ENCODE data around the gene RAB6A.
A peak's percentile ranks its signal among the peaks of the same experiment; 100 is the strongest.
"Not testable (repeated sequence)": the region's sequence is repeated elsewhere in the genome, so short reads cannot be mapped to it uniquely, and the experiment has no call there.

Gene RAB6A

GRCh38 chr11:73760679-73761402 lies at the start of gene RAB6A:
Gene RAB6A (minus strand): TSS chr11:73761074. CDS start chr11:73760635, 439 bp downstream.
- DNase-seq, result peak; percentile 100

- DNase-seq, result no peak
Measured at GRCh38 chr11:73810637-73811036, 49.8 kb upstream of the RAB6A start.

- DNase-seq, result no peak
Measured at GRCh38 chr11:73808052-73808451, 47.2 kb upstream of the RAB6A start.

GRCh38 chr11:73804712-73805111 lies 43.8 kb upstream of the RAB6A start:
- no peak for DNase-seq

- no peak for DNase-seq
Measured at GRCh38 chr11:73801136-73801535, 40.3 kb upstream of the RAB6A start.

- DNase-seq, result no peak
Measured at GRCh38 chr11:73800276-73800806, 39.5 kb upstream of the RAB6A start.

- DNase-seq, result peak; percentile 71
Measured at GRCh38 chr11:73797457-73797856, 36.6 kb upstream of the RAB6A start.

GRCh38 chr11:73795925-73796632 lies 35.2 kb upstream of the RAB6A start:
- DNase-seq, result no peak

GRCh38 chr11:73792584-73792983 lies 31.7 kb upstream of the RAB6A start:
- DNase-seq, result no peak

GRCh38 chr11:73789279-73789670 lies 28.4 kb upstream of the RAB6A start:
- DNase-seq, result no peak

- peak; percentile 95 for DNase-seq
Measured at GRCh38 chr11:73787643-73788558, 27.0 kb upstream of the RAB6A start, which contains the start of gene MRPL48. Gene MRPL48 (plus strand): TSS chr11:73787874. CDS start chr11:73787972, 98 bp downstream.

- DNase-seq, result no peak
Measured at GRCh38 chr11:73787051-73787642, 26.3 kb upstream of the RAB6A start.

GRCh38 chr11:73785467-73785866 lies 24.6 kb upstream of the RAB6A start:
- not testable (repeated sequence) for DNase-seq

- DNase-seq, result no peak
Measured at GRCh38 chr11:73784734-73785133, 23.9 kb upstream of the RAB6A start.

GRCh38 chr11:73784080-73784634 lies 23.3 kb upstream of the RAB6A start:
- DNase-seq, result no peak

GRCh38 chr11:73783483-73784020 lies 22.7 kb upstream of the RAB6A start:
- DNase-seq, result no peak

- DNase-seq, result no peak
Measured at GRCh38 chr11:73781303-73781702, 20.4 kb upstream of the RAB6A start.

- peak; percentile 99 for DNase-seq
Measured at GRCh38 chr11:73779084-73779902, 18.4 kb upstream of the RAB6A start.

- not testable (repeated sequence) for DNase-seq
Measured at GRCh38 chr11:73770811-73771210, 9.9 kb upstream of the RAB6A start.

GRCh38 chr11:73766763-73767162 lies 5.9 kb upstream of the RAB6A start:
- no peak for DNase-seq

- DNase-seq, result no peak
Measured at GRCh38 chr11:73762732-73763131, 1.9 kb upstream of the RAB6A start.
